HepG2 (cell line): ENCODE measurements around the gene RABGGTB. TPM values are rescaled to one million over a fixed set of nuclear protein-coding genes. Genes with fewer than 3 reads are reported as not detected.

Source experiments
- CBX2 ChIP-seq, 2 experiments: fragments of 200-600 bp in 1 of 2; sonication (generic); formaldehyde crosslinking in 1 of 2; IDR thresholded peaks; 2 replicates each; pipeline versions ENCODE4 v1.7.0 to v1.8.1; 2018 to 2022; ENCODE audit warnings: low read depth in 2 of 2, low read length in 1 of 2, mild to moderate bottlenecking in 1 of 2, missing genetic modification reagents in 1 of 2
- CHD4 ChIP-seq: fragments of 200-600 bp; sonication (generic); IDR thresholded peaks from 2 replicates; pipeline ENCODE4 v1.7.0; 2017; ENCODE audit warnings: mild to moderate bottlenecking, low read length, borderline replicate concordance
- EED ChIP-seq: sonication (generic); formaldehyde crosslinking; IDR thresholded peaks from 2 replicates; pipeline ENCODE4 v1.5.0; 2020; ENCODE audit warnings: mild to moderate bottlenecking, missing genetic modification reagents
- FOXP1 ChIP-seq, 2 experiments: fragments of 450-650 bp in 1 of 2; IDR thresholded peaks; 2 replicates each; pipeline ENCODE4 v1.6.1; 2017 to 2018; ENCODE audit warnings: antibody characterized with exemption in 1 of 2
- HMGA1 ChIP-seq: sonication (generic); formaldehyde crosslinking; conservative IDR thresholded peaks from 2 replicates; pipeline ENCODE4 v1.4.0; 2020; ENCODE audit warnings: missing genetic modification reagents
- KAT2B ChIP-seq: fragments of 150-350 bp; IDR thresholded peaks from 2 replicates; pipeline ENCODE4 v1.6.1; 2014; ENCODE audit warnings: low read depth, low read length, borderline replicate concordance
- KMT2A ChIP-seq: sonication (generic); formaldehyde crosslinking; IDR thresholded peaks from 2 replicates; pipeline ENCODE4 v1.4.0; 2020; ENCODE audit warnings: missing genetic modification reagents
- MED8 ChIP-seq: sonication (generic); formaldehyde crosslinking; IDR thresholded peaks from 2 replicates; pipeline ENCODE4 v1.8.1; 2023; ENCODE audit warnings: mild to moderate bottlenecking, missing genetic modification reagents; ENCODE audit not compliant: insufficient replicate concordance
- NR2F2 ChIP-seq: IDR thresholded peaks from 2 replicates; pipeline ENCODE4 v1.6.1; 2012; ENCODE audit warnings: low read depth, inconsistent platforms, borderline replicate concordance
- PCBP1 ChIP-seq: fragments of 200-400 bp; formaldehyde crosslinking; IDR thresholded peaks from 2 replicates; pipeline ENCODE4 v1.6.1; 2017; ENCODE audit warnings: mild to moderate bottlenecking, low read depth, low read length, borderline replicate concordance
- RBM39 ChIP-seq: fragments of 200-400 bp; formaldehyde crosslinking; IDR thresholded peaks from one replicate; pipeline ENCODE4 v1.6.1; 2018; ENCODE audit warnings: antibody characterized with exemption, mild to moderate bottlenecking, low read depth, low read length; ENCODE audit not compliant: poor library complexity, severe bottlenecking
- RCOR2 ChIP-seq: IDR thresholded peaks from 2 replicates; pipeline ENCODE4 v1.6.1; 2016; ENCODE audit warnings: missing biosample characterization, missing genetic modification reagents
- SNAI1 ChIP-seq: sonication (generic); formaldehyde crosslinking; IDR thresholded peaks from 2 replicates; pipeline ENCODE4 v1.5.0; 2020; ENCODE audit warnings: mild to moderate bottlenecking, missing genetic modification reagents, borderline replicate concordance
- ZFP82 ChIP-seq: sonication (generic); formaldehyde crosslinking; IDR thresholded peaks from 2 replicates; pipeline ENCODE4 v1.5.1; 2020; ENCODE audit warnings: mild to moderate bottlenecking, missing genetic modification reagents, borderline replicate concordance
- ZNF260 ChIP-seq: sonication (generic); formaldehyde crosslinking; IDR thresholded peaks from 2 replicates; pipeline ENCODE4 v1.4.0; 2020; ENCODE audit warnings: missing genetic modification reagents, low read depth, mild to moderate bottlenecking, borderline replicate concordance
- ZNF446 ChIP-seq: sonication (generic); formaldehyde crosslinking; IDR thresholded peaks from 2 replicates; pipeline ENCODE4 v1.5.0; 2020; ENCODE audit warnings: mild to moderate bottlenecking, missing genetic modification reagents
- ZNF747 ChIP-seq: sonication (generic); formaldehyde crosslinking; IDR thresholded peaks from 2 replicates; pipeline ENCODE4 v1.8.1; 2023; ENCODE audit warnings: missing genetic modification reagents, mild to moderate bottlenecking, borderline replicate concordance
- polyA plus RNA-seq, 8 experiments: library from polyadenylated mRNA; depleted of rRNA in 3 of 8; stranded (reverse) in 7 of 8; unstranded in 1 of 8; fragments of >200 nt; fragmentation: Illumina TruSeq in 4 of 8; extraction: Trizol in 4 of 8; gene quantifications; 2 replicates each; pipeline versions ENCODE4 v1.2.1 to v1.2.3, GENCODE V29; 2011 to 2016; ENCODE audit warnings: low read depth in 4 of 8, missing spikeins in 1 of 8, mixed read lengths in 1 of 8; ENCODE audit not compliant: insufficient read depth in 1 of 8
- total RNA-seq, 5 experiments: library from RNA; depleted of rRNA; stranded (reverse); fragments of >200 nt; fragmentation: Illumina TruSeq; extraction: Trizol; gene quantifications; 2 replicates each; pipeline ENCODE4 v1.2.3, GENCODE V29; 2016; ENCODE audit warnings: low read depth in 1 of 5
- TF ChIP-seq, protein P1 (sequence below): sonication (generic); formaldehyde crosslinking; IDR thresholded peaks from 2 replicates; pipeline ENCODE4 v1.4.0; 2020; ENCODE audit warnings: mild to moderate bottlenecking, missing genetic modification reagents
- TF ChIP-seq, protein P2 (sequence below): sonication (generic); formaldehyde crosslinking; IDR thresholded peaks from 2 replicates; pipeline ENCODE4 v1.8.0; 2022; ENCODE audit warnings: mild to moderate bottlenecking, missing genetic modification reagents, borderline replicate concordance
- TF ChIP-seq, protein P3 (sequence below): sonication (generic); formaldehyde crosslinking; conservative IDR thresholded peaks from 2 replicates; pipeline ENCODE4 v1.8.0; 2022; ENCODE audit warnings: missing genetic modification reagents
- TF ChIP-seq, protein P4 (sequence below): sonication (generic); formaldehyde crosslinking; IDR thresholded peaks from 2 replicates; pipeline ENCODE4 v1.5.0; 2020; ENCODE audit warnings: mild to moderate bottlenecking, missing genetic modification reagents

RABGGTB gene
- total and polyA plus RNA-seq, 2 of the 13 experiments (the other 11 are each of a cell fraction or from before 2014, with no cell fraction given) = 185 to 290 TPM

DNA sequence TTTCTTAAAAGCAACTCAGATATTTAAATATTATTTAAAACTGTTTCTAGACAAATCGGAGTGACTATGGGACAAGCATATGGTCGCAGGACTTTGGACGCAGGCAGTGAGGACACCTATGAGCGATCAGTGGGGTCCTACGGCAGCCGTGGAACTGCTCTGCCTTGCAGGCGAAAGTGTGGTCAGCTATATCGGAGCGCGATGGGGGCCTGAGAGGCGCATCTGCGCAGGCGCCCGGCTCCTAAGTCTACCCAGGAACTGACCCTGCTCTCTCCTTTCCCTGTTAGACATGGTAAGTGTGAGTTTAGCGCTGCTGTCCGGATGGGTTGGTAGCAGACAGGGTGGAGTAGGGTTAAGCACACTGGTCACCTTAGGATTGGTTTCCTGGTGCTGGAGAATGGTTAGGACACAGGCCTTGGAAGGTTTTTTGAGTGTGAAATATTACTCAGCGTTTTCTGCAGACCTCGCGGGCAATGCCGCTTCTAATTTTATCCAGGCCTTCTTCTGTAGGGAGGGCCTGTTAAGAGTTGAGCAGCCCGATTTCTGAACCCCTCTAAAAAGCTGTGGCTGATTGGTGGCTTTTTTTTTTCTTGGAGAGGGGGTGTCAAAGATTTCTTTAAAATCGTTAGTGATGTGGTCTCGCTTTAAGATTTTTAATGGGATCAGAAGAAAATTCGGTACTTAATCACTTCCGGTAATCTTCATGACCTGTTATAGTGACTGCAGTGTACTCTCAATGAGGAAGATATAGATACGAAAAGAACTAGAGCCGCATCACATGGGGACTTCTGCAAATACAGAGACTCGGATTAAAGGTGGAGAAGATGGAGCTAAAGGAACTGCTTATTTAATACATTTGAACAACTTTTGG is at the start of gene RABGGTB (continued):
- TF ChIP-seq CBX2 (IDR thresholded peaks at IDR 0.05; ENCODE audit: low read depth, low read length) (no peak), CBX2 (CRISPR knock-in tag; IDR thresholded peaks at IDR 0.05; ENCODE audit: low read depth) (no peak), RBM39 (no peak), EED (CRISPR knock-in tag) (no peak), PCBP1 (no peak), CHD4 (no peak), KMT2A (CRISPR knock-in tag) (no peak; the same call in 1 of the 2 replicates), HMGA1 (no peak), ZNF260 (CRISPR knock-in tag) (no peak), ZFP82 (CRISPR knock-in tag) (peak; percentile 71; the same call in 1 of the 2 replicates), MED8 (no peak), RCOR2 (CRISPR knock-in tag) (no peak), FOXP1 (IDR thresholded peaks at IDR 0.05) (no peak), FOXP1 (CRISPR knock-in tag; IDR thresholded peaks at IDR 0.05) (no peak), SNAI1 (CRISPR knock-in tag) (no peak), ZNF446 (CRISPR knock-in tag) (no peak), NR2F2 (peak; percentile 6; the same call in 1 of the 2 replicates), ZNF747 (no peak), KAT2B (no peak)
- TF ChIP-seq, protein P1, sequence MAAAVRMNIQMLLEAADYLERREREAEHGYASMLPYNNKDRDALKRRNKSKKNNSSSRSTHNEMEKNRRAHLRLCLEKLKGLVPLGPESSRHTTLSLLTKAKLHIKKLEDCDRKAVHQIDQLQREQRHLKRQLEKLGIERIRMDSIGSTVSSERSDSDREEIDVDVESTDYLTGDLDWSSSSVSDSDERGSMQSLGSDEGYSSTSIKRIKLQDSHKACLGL (CRISPR knock-in tag) = peak; percentile 22; the same call in 1 of the 2 replicates
- TF ChIP-seq, protein P2, sequence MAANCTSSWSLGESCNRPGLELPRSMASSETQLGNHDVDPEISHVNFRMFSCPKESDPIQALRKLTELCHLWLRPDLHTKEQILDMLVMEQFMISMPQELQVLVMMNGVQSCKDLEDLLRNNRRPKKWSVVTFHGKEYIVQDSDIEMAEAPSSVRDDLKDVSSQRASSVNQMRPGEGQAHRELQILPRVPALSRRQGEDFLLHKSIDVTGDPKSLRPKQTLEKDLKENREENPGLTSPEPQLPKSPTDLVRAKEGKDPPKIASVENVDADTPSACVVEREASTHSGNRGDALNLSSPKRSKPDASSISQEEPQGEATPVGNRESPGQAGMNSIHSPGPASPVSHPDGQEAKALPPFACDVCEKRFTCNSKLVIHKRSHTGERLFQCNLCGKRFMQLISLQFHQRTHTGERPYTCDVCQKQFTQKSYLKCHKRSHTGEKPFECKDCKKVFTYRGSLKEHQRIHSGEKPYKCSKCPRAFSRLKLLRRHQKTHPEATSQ = peak; percentile 70; the same call in 1 of the 2 replicates
- TF ChIP-seq, protein P3, sequence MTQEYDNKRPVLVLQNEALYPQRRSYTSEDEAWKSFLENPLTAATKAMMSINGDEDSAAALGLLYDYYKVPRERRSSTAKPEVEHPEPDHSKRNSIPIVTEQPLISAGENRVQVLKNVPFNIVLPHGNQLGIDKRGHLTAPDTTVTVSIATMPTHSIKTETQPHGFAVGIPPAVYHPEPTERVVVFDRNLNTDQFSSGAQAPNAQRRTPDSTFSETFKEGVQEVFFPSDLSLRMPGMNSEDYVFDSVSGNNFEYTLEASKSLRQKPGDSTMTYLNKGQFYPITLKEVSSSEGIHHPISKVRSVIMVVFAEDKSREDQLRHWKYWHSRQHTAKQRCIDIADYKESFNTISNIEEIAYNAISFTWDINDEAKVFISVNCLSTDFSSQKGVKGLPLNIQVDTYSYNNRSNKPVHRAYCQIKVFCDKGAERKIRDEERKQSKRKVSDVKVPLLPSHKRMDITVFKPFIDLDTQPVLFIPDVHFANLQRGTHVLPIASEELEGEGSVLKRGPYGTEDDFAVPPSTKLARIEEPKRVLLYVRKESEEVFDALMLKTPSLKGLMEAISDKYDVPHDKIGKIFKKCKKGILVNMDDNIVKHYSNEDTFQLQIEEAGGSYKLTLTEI = no peak
- TF ChIP-seq, protein P4, sequence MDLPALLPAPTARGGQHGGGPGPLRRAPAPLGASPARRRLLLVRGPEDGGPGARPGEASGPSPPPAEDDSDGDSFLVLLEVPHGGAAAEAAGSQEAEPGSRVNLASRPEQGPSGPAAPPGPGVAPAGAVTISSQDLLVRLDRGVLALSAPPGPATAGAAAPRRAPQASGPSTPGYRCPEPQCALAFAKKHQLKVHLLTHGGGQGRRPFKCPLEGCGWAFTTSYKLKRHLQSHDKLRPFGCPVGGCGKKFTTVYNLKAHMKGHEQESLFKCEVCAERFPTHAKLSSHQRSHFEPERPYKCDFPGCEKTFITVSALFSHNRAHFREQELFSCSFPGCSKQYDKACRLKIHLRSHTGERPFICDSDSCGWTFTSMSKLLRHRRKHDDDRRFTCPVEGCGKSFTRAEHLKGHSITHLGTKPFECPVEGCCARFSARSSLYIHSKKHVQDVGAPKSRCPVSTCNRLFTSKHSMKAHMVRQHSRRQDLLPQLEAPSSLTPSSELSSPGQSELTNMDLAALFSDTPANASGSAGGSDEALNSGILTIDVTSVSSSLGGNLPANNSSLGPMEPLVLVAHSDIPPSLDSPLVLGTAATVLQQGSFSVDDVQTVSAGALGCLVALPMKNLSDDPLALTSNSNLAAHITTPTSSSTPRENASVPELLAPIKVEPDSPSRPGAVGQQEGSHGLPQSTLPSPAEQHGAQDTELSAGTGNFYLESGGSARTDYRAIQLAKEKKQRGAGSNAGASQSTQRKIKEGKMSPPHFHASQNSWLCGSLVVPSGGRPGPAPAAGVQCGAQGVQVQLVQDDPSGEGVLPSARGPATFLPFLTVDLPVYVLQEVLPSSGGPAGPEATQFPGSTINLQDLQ (CRISPR knock-in tag) = no peak
